T-helper 1 cell treated with Interleukin-12 subunit alpha and Interleukin-12 subunit beta and Interleukin-4 antibody, amounts not matched to agents 30 μg/mL and 1 μg/mL, for 36 hours (primary cell): Measurements from ENCODE around the gene SNAPC5.
"Not testable (repeated sequence)": the region's sequence is repeated elsewhere in the genome, so short reads cannot be mapped to it uniquely, and the experiment has no call there.

Experiments
- H3K27ac Mint-ChIP-seq: one replicate; pipeline ENCODE4 v1.8.0; 2021; ENCODE audit warnings: mild to moderate bottlenecking, mixed read lengths
- H3K27me3 Mint-ChIP-seq: one replicate; pipeline ENCODE4 v1.8.0; 2021; ENCODE audit warnings: low read depth, mixed read lengths
- H3K36me3 Mint-ChIP-seq: one replicate; pipeline ENCODE4 v1.8.0; 2021; ENCODE audit warnings: low read depth, mixed read lengths
- H3K4me1 Mint-ChIP-seq: one replicate; pipeline ENCODE4 v1.8.0; 2021; ENCODE audit warnings: low read depth, mixed read lengths
- H3K4me3 Mint-ChIP-seq: one replicate; pipeline ENCODE4 v1.8.0; 2021; ENCODE audit warnings: mild to moderate bottlenecking, moderate library complexity, mixed read lengths
- H3K9me3 Mint-ChIP-seq: one replicate; pipeline ENCODE4 v1.8.0; 2021; ENCODE audit warnings: mixed read lengths

SNAPC5 gene

GRCh38 chr15:66503041-66503648 lies 5.6 kb upstream of the SNAPC5 start:
- peaks cover 56% of the 10 kb centered on the region for H3K36me3 Mint-ChIP-seq
- peaks cover 38% of the 10 kb centered on the region for H3K4me1 Mint-ChIP-seq

GRCh38 chr15:66502491-66502890 lies 4.9 kb upstream of the SNAPC5 start:
- peak overlapping the region; percentile 100 for H3K4me3 Mint-ChIP-seq
- H3K27ac Mint-ChIP-seq: peak overlapping the region; percentile 99
- peaks cover 61% of the 10 kb centered on the region for H3K36me3 Mint-ChIP-seq
- H3K4me1 Mint-ChIP-seq: peaks cover 39% of the 10 kb centered on the region
- no peaks in the 10 kb centered on the region for H3K9me3 Mint-ChIP-seq
- H3K27me3 Mint-ChIP-seq: no peaks in the 10 kb centered on the region

More at GRCh38 chr15:66503041-66503648, 5.6 kb upstream of the SNAPC5 start:
- not testable (repeated sequence) for H3K9me3 Mint-ChIP-seq, H3K27me3 Mint-ChIP-seq
- Mint-ChIP-seq H3K4me3 (peak overlapping the region; percentile 100), H3K27ac (peak overlapping the region; percentile 99)

GRCh38 chr15:66500346-66500745 lies 2.8 kb upstream of the SNAPC5 start:
- not testable (repeated sequence) for H3K9me3 Mint-ChIP-seq, H3K4me3 Mint-ChIP-seq, H3K27me3 Mint-ChIP-seq
- Mint-ChIP-seq H3K4me1 (peaks cover 36% of the 10 kb centered on the region), H3K36me3 (peaks cover 64% of the 10 kb centered on the region), H3K27ac (peak overlapping the region; percentile 3)

- Mint-ChIP-seq H3K27me3 (no peaks in the 10 kb centered on the region), H3K9me3 (no peaks in the 10 kb centered on the region), H3K36me3 (peaks cover 67% of the 10 kb centered on the region), H3K4me3 (no peak overlapping the region), H3K27ac (peak overlapping the region; percentile 75), H3K4me1 (peaks cover 37% of the 10 kb centered on the region)
These were observed 1.2 kb upstream of the SNAPC5 start for GRCh38 chr15:66498501-66499386.

- Mint-ChIP-seq H3K4me3 (peak overlapping the region; percentile 96), H3K36me3 (peaks cover 64% of the 10 kb centered on the region), H3K27me3 (no peaks in the 10 kb centered on the region), H3K9me3 (no peaks in the 10 kb centered on the region), H3K27ac (peak overlapping the region; percentile 98), H3K4me1 (peaks cover 34% of the 10 kb centered on the region)
These were observed 536 bp downstream of the SNAPC5 start for GRCh38 chr15:66496951-66497501.

- peaks cover 54% of the 10 kb centered on the region for H3K36me3 Mint-ChIP-seq
These were observed 3.3 kb downstream of the SNAPC5 start for GRCh38 chr15:66494262-66494661.

GRCh38 chr15:66491846-66492245 lies 5.7 kb downstream of the SNAPC5 start:
- Mint-ChIP-seq H3K36me3 (peaks cover 43% of the 10 kb centered on the region), H3K27ac (no peak overlapping the region), H3K27me3 (no peaks in the 10 kb centered on the region), H3K4me3 (no peak overlapping the region), H3K9me3 (no peaks in the 10 kb centered on the region), H3K4me1 (peaks cover 19% of the 10 kb centered on the region)

More at GRCh38 chr15:66494262-66494661, 3.3 kb downstream of the SNAPC5 start:
- no peak overlapping the region for H3K27ac Mint-ChIP-seq
- no peaks in the 10 kb centered on the region for H3K27me3 Mint-ChIP-seq
- H3K4me3 Mint-ChIP-seq: no peak overlapping the region
- H3K4me1 Mint-ChIP-seq: peaks cover 30% of the 10 kb centered on the region
- H3K9me3 Mint-ChIP-seq: no peaks in the 10 kb centered on the region

GRCh38 chr15:66489179-66489791 lies 8.3 kb downstream of the SNAPC5 start:
- H3K4me1 Mint-ChIP-seq: peaks cover 7% of the 10 kb centered on the region
- peaks cover 40% of the 10 kb centered on the region for H3K36me3 Mint-ChIP-seq
- no peak overlapping the region for H3K27ac Mint-ChIP-seq
- H3K4me3 Mint-ChIP-seq: no peak overlapping the region
- H3K27me3 Mint-ChIP-seq: no peaks in the 10 kb centered on the region
- H3K9me3 Mint-ChIP-seq: no peaks in the 10 kb centered on the region

- peaks cover 38% of the 10 kb centered on the region for H3K36me3 Mint-ChIP-seq
- peaks cover 7% of the 10 kb centered on the region for H3K4me1 Mint-ChIP-seq
- no peak overlapping the region for H3K27ac Mint-ChIP-seq
- H3K9me3 Mint-ChIP-seq: no peaks in the 10 kb centered on the region
- no peaks in the 10 kb centered on the region for H3K27me3 Mint-ChIP-seq
- no peak overlapping the region for H3K4me3 Mint-ChIP-seq
These were observed 9.0 kb downstream of the SNAPC5 start for GRCh38 chr15:66488525-66488924.

GRCh38 chr15:66486887-66487286 lies 10.7 kb downstream of the SNAPC5 start:
- H3K9me3 Mint-ChIP-seq: no peaks in the 10 kb centered on the region
- H3K36me3 Mint-ChIP-seq: peaks cover 43% of the 10 kb centered on the region
- no peaks in the 10 kb centered on the region for H3K27me3 Mint-ChIP-seq
- no peak overlapping the region for H3K27ac Mint-ChIP-seq
- peaks cover 2% of the 10 kb centered on the region for H3K4me1 Mint-ChIP-seq
- no peak overlapping the region for H3K4me3 Mint-ChIP-seq

- Mint-ChIP-seq H3K27me3 (no peaks in the 10 kb centered on the region), H3K27ac (no peak overlapping the region), H3K9me3 (no peaks in the 10 kb centered on the region), H3K36me3 (peaks cover 43% of the 10 kb centered on the region), H3K4me3 (no peak overlapping the region), H3K4me1 (no peaks in the 10 kb centered on the region)
These were observed 12.9 kb downstream of the SNAPC5 start for GRCh38 chr15:66484539-66485112.

GRCh38 chr15:66483131-66483566 lies 14.4 kb downstream of the SNAPC5 start:
- no peaks in the 10 kb centered on the region for H3K27me3 Mint-ChIP-seq
- H3K27ac Mint-ChIP-seq: no peak overlapping the region

GRCh38 chr15:66482539-66482938 lies 15.0 kb downstream of the SNAPC5 start:
- Mint-ChIP-seq H3K27me3 (no peaks in the 10 kb centered on the region), H3K36me3 (peaks cover 40% of the 10 kb centered on the region), H3K4me3 (no peak overlapping the region), H3K27ac (no peak overlapping the region), H3K4me1 (peaks cover 1% of the 10 kb centered on the region), H3K9me3 (no peaks in the 10 kb centered on the region)

More at GRCh38 chr15:66483131-66483566, 14.4 kb downstream of the SNAPC5 start:
- H3K4me1 Mint-ChIP-seq: peaks cover 1% of the 10 kb centered on the region
- no peak overlapping the region for H3K4me3 Mint-ChIP-seq
- no peaks in the 10 kb centered on the region for H3K9me3 Mint-ChIP-seq
- H3K36me3 Mint-ChIP-seq: peaks cover 41% of the 10 kb centered on the region
